Transverse colon (tissue), 4 donors: Measurements from ENCODE around the gene CNDP2.

Experiments used
- CTCF ChIP-seq, 5 experiments: fragments of 200-600 bp in 3 of 5; fragments of 450-650 bp in 2 of 5; sonication (generic) in 3 of 5; IDR thresholded peaks; 1 replicate in 2 of 5; 2 replicates in 3 of 5; pipeline ENCODE4 v1.5.1; 2016 to 2017; ENCODE audit warnings: antibody characterized with exemption in 5 of 5, inconsistent platforms in 3 of 5, mild to moderate bottlenecking in 2 of 5, moderate library complexity in 1 of 5
- POLR2A ChIP-seq: fragments of 450-650 bp; IDR thresholded peaks from one replicate; pipeline ENCODE4 v1.6.1; 2016; ENCODE audit warnings: antibody characterized with exemption, mild to moderate bottlenecking, moderate library complexity
- POLR2AphosphoS5 ChIP-seq, 3 donors: sonication (generic); formaldehyde crosslinking; IDR thresholded peaks; one replicate each; pipeline ENCODE4 v1.6.1; 2016; ENCODE audit warnings: antibody characterized with exemption in 3 of 3

GRCh38 chr18:74488864-74489263, 7.3 kb upstream of the CNDP2 start:
- no peak for TF ChIP-seq POLR2AphosphoS5 (IDR thresholded peaks at IDR 0.05)
- no peak for TF ChIP-seq POLR2A
- no peak for TF ChIP-seq CTCF (IDR thresholded peaks at IDR 0.05)
